HG02840 (cell line): ENCODE data around the gene NOX3.
"Not testable (repeated sequence)": the region's sequence is repeated elsewhere in the genome, so short reads cannot be mapped to it uniquely, and the experiment has no call there.

Source experiments
- ATAC-seq: cut with Tn5 transposase; IDR thresholded peaks from one replicate; pipeline ENCODE4 v1.9.1; 2021; ENCODE audit warnings: mild to moderate bottlenecking, moderate library complexity, moderate number of reproducible peaks; ENCODE audit not compliant: unreplicated experiment, low FRiP score

NOX3 gene

GRCh38 chr6:155455766-155456165 is at the start of gene NOX3:
NOX3 (minus strand) TSS chr6:155455839; CDS start chr6:155455800, 39 bp downstream.
- ATAC-seq: no peak

GRCh38 chr6:155504848-155505607 is 49.4 kb upstream of the NOX3 start:
- ATAC-seq: no peak

GRCh38 chr6:155502393-155502792 is 46.8 kb upstream of the NOX3 start:
- ATAC-seq: no peak

GRCh38 chr6:155499574-155499973 is 43.9 kb upstream of the NOX3 start:
- no peak for ATAC-seq

GRCh38 chr6:155498370-155498769 is 42.7 kb upstream of the NOX3 start:
- ATAC-seq: no peak

- peak; percentile 53 for ATAC-seq
Measured at GRCh38 chr6:155497273-155497672, 41.6 kb upstream of the NOX3 start.

GRCh38 chr6:155495011-155495768 is 39.6 kb upstream of the NOX3 start:
- no peak for ATAC-seq

GRCh38 chr6:155493694-155494143 is 38.1 kb upstream of the NOX3 start:
- ATAC-seq: peak; percentile 87

GRCh38 chr6:155493026-155493693 is 37.5 kb upstream of the NOX3 start:
- peak; percentile 20 for ATAC-seq

- no peak for ATAC-seq
Measured at GRCh38 chr6:155492061-155492735, 36.6 kb upstream of the NOX3 start.

- no peak for ATAC-seq
Measured at GRCh38 chr6:155491421-155491820, 35.8 kb upstream of the NOX3 start.

GRCh38 chr6:155488197-155488596 is 32.6 kb upstream of the NOX3 start:
- ATAC-seq: not testable (repeated sequence)

- no peak for ATAC-seq
Measured at GRCh38 chr6:155487371-155488130, 31.9 kb upstream of the NOX3 start.

GRCh38 chr6:155486721-155487294 is 31.2 kb upstream of the NOX3 start:
- ATAC-seq: no peak

- ATAC-seq: no peak
Measured at GRCh38 chr6:155485756-155486155, 30.1 kb upstream of the NOX3 start.

- ATAC-seq: no peak
Measured at GRCh38 chr6:155483858-155484257, 28.2 kb upstream of the NOX3 start.

- ATAC-seq: no peak
Measured at GRCh38 chr6:155481215-155481614, 25.6 kb upstream of the NOX3 start.

GRCh38 chr6:155473741-155474140 is 18.1 kb upstream of the NOX3 start:
- ATAC-seq: no peak

GRCh38 chr6:155472886-155473285 is 17.2 kb upstream of the NOX3 start:
- ATAC-seq: no peak
